A549 (cell line): ENCODE measurements around the gene CACNB3.

ENCODE experiments used
- CHD2 ChIP-seq: fragments of 150-350 bp; IDR thresholded peaks from 2 replicates; pipeline ENCODE4 v1.6.1; 2014; ENCODE audit warnings: low read length; ENCODE audit not compliant: partially characterized antibody
- CTCF ChIP-seq: fragments of >200 bp; sonication (Bioruptor Twin); formaldehyde crosslinking; IDR thresholded peaks from 3 replicates; pipeline ENCODE4 v1.5.1; 2016
- EP300 ChIP-seq, 2 experiments: fragments of >200 bp; sonication (Bioruptor Twin); formaldehyde crosslinking; IDR thresholded peaks; 2 replicates in 1 of 2; 3 replicates in 1 of 2; pipeline ENCODE4 v1.6.1; 2016 to 2017
- HDAC2 ChIP-seq: fragments of 200-600 bp; sonication (generic); IDR thresholded peaks from 2 replicates; pipeline ENCODE4 v1.6.1; 2016
- JUN ChIP-seq, 2 experiments: fragments of >200 bp; sonication (Bioruptor Twin); formaldehyde crosslinking; IDR thresholded peaks; 2 replicates in 1 of 2; 3 replicates in 1 of 2; pipeline ENCODE4 v1.6.1; 2016 to 2017
- MAX ChIP-seq: IDR thresholded peaks from 2 replicates; pipeline ENCODE4 v1.6.1; 2012
- MAZ ChIP-seq: fragments of 150-350 bp; IDR thresholded peaks from 2 replicates; pipeline ENCODE4 v1.6.1; 2014; ENCODE audit warnings: antibody characterized with exemption, low read depth, low read length, borderline replicate concordance
- MYC ChIP-seq: IDR thresholded peaks from 2 replicates; pipeline ENCODE4 v1.6.1; 2012; ENCODE audit warnings: mild to moderate bottlenecking, inconsistent platforms, low read length, improper control_type of control experiment, borderline replicate concordance
- POLR2A ChIP-seq: IDR thresholded peaks from 2 replicates; pipeline ENCODE4 v1.6.1; 2012; ENCODE audit warnings: mild to moderate bottlenecking, low read length
- RCOR1 ChIP-seq: fragments of 150-350 bp; IDR thresholded peaks from 2 replicates; pipeline ENCODE4 v1.6.1; 2014; ENCODE audit warnings: antibody characterized with exemption, low read length, low read depth
- RFX5 ChIP-seq: fragments of 450-650 bp; IDR thresholded peaks from 2 replicates; pipeline ENCODE4 v1.7.1; 2014; ENCODE audit warnings: antibody characterized with exemption, mild to moderate bottlenecking, moderate library complexity
- SMC3 ChIP-seq: fragments of >200 bp; sonication (Bioruptor Twin); formaldehyde crosslinking; IDR thresholded peaks from 3 replicates; pipeline ENCODE4 v1.6.1; 2018; ENCODE audit warnings: inconsistent platforms
- ZNF302 ChIP-seq: fragments of 250-450 bp; sonication (Bioruptor Pico); IDR thresholded peaks from 2 replicates; pipeline ENCODE4 v1.9.0; 2021; ENCODE audit warnings: inconsistent platforms, mild to moderate bottlenecking, moderate library complexity

GRCh38 chr12:48852734-48853688 lies 34.7 kb downstream of the CACNB3 start:
- TF ChIP-seq SMC3 = peak; percentile 98
- no peak for TF ChIP-seq POLR2A
- peak; percentile 98 for TF ChIP-seq CTCF
- TF ChIP-seq MAX = no peak
- no peak for TF ChIP-seq HDAC2
- TF ChIP-seq ZNF302 (CRISPR knock-in tag) = no peak
- TF ChIP-seq CHD2 = no peak
- no peak for TF ChIP-seq RCOR1
- TF ChIP-seq RFX5 = no peak; the same call in 1 of the 2 replicates
- TF ChIP-seq EP300 (IDR thresholded peaks at IDR 0.05) = no peak
- TF ChIP-seq JUN (IDR thresholded peaks at IDR 0.05) = no peak; a peak in 1 of 5 replicates
- TF ChIP-seq MYC = no peak
- no peak for TF ChIP-seq MAZ
